Right atrium auricular region (tissue), 2 donors: ENCODE results near the gene GRIP1. TPM values are rescaled to one million over a fixed set of nuclear protein-coding genes. Genes with fewer than 3 reads are reported as not detected.

Experiments
- DNase-seq: peaks from one replicate; pipeline ENCODE4 v3.0.0-alpha.2; 2019; ENCODE audit warnings: low spot score
- H3K27ac ChIP-seq, 2 donors: fragments of 200-600 bp; sonication (generic); 1 replicate in 1 of 2; 2 replicates in 1 of 2; pipeline ENCODE4 v1.5.1; 2016 to 2019
- H3K27me3 ChIP-seq, 2 donors: fragments of 200-600 bp; sonication (generic); one replicate each; pipeline versions ENCODE4 v1.5.1 to v1.6.0; 2017 to 2019
- H3K36me3 ChIP-seq: fragments of 200-600 bp; sonication (generic); one replicate; pipeline ENCODE4 v1.5.1; 2016
- H3K4me1 ChIP-seq, 2 donors: fragments of 200-600 bp; sonication (generic); one replicate each; pipeline versions ENCODE4 v1.5.1 to v1.6.0; 2017 to 2019
- H3K4me3 ChIP-seq, 2 donors: fragments of 200-600 bp; sonication (generic); 1 replicate in 1 of 2; 2 replicates in 1 of 2; pipeline ENCODE4 v1.5.1; 2017 to 2019; ENCODE audit warnings: mild to moderate bottlenecking in 1 of 2, moderate library complexity in 1 of 2
- H3K9me3 ChIP-seq, 2 donors: fragments of 200-600 bp; sonication (generic); one replicate each; pipeline ENCODE4 v1.5.1; 2019
- total RNA-seq, 2 donors: library from RNA; depleted of rRNA; stranded (reverse); fragments of >200 nt; gene quantifications; one replicate each; pipeline ENCODE4 v1.1.0, GENCODE V29; 2016
- TF ChIP-seq, protein P1 (sequence below), 2 donors: fragments of 200-600 bp; sonication (generic); IDR thresholded peaks; one replicate each; pipeline ENCODE4 v1.5.1; 2019; ENCODE audit warnings: antibody characterized with exemption in 2 of 2

The GRIP1 gene
- total RNA-seq, 2 donors from 2014 or later = 5.3 to 12.6 TPM

DNA sequence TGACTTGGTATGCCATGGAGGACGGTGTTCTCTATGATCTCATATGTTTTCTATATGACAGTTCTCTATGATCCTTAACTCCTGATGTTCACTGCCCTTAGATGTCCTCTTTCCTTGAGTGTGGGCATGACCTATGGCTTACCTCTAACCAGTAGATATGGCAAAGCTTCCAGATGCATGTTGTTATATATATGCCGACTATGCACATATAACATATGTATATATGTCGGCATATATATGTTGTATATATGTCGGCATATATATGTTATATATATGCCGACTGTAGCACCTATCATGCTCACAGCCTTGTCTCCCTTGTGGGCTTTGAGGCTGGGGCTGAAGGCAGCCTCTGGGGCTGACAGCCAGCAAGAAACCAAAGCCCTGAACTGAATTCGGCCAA lies 106.0 kb downstream of the GRIP1 start:
- Histone ChIP-seq H3K36me3 (no peaks in the 10 kb centered on the region), H3K27ac (no peak overlapping the region), H3K4me3 (no peak overlapping the region), H3K4me1 (no peaks in the 10 kb centered on the region), H3K9me3 (no peaks in the 10 kb centered on the region), H3K27me3 (no peaks in the 10 kb centered on the region)
- TF ChIP-seq, protein P1, sequence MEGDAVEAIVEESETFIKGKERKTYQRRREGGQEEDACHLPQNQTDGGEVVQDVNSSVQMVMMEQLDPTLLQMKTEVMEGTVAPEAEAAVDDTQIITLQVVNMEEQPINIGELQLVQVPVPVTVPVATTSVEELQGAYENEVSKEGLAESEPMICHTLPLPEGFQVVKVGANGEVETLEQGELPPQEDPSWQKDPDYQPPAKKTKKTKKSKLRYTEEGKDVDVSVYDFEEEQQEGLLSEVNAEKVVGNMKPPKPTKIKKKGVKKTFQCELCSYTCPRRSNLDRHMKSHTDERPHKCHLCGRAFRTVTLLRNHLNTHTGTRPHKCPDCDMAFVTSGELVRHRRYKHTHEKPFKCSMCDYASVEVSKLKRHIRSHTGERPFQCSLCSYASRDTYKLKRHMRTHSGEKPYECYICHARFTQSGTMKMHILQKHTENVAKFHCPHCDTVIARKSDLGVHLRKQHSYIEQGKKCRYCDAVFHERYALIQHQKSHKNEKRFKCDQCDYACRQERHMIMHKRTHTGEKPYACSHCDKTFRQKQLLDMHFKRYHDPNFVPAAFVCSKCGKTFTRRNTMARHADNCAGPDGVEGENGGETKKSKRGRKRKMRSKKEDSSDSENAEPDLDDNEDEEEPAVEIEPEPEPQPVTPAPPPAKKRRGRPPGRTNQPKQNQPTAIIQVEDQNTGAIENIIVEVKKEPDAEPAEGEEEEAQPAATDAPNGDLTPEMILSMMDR (IDR thresholded peaks at IDR 0.05) = no peak
- no peak for DNase-seq

DNA sequence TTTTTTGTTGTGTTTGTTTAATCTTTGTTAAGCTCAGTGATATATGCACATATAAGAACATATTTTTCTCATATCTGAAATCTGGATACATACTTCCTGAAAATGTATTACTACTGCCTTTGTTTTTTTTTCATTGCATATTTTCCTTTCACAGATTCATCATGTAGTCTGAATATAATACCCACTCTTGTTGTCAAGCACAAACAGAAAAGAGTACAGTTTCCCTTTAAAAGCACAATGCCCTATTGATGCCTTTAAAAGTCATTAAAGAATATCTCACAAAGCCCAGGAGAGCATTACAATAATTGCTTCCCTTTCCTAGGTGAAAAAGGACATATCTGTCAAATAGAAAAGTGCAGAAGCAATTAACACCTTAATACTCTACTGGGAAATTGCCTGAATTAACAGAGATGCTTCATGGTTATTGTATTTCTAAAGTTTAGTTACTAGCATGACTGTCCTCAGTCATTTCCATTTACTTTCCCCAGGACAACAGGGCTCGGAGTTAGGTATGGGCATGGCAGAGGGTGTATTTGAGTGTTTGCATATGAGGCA lies 107.4 kb downstream of the GRIP1 start:
- Histone ChIP-seq H3K4me1 (no peaks in the 10 kb centered on the region), H3K4me3 (no peak overlapping the region), H3K27ac (no peak overlapping the region), H3K36me3 (no peaks in the 10 kb centered on the region), H3K9me3 (no peaks in the 10 kb centered on the region), H3K27me3 (no peaks in the 10 kb centered on the region)
- no peak for DNase-seq
- TF ChIP-seq, protein P1 (IDR thresholded peaks at IDR 0.05) = no peak

DNA sequence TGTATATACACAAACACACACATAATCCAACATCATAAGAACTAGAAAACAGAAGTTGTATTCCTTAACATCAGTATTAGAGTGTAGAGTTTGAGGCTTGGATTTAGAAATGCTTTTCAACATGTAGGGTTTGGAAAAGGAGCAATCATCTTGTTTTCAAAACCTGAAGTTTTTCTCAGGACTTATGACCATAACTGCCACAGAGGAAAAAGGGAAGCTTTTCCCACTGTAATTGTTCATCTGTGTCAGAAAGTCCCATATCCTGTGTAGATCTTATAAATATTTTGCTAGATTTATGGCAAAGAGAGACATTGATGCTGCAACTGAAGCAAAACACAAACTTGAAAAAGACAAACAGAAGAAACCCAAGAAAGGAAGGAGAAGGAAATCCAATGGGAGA lies 115.7 kb downstream of the GRIP1 start:
- no peaks in the 10 kb centered on the region for H3K27me3 ChIP-seq
- H3K9me3 ChIP-seq = peaks cover 6 to 33% of the 10 kb centered on the region in 2 donors
- no peak for DNase-seq
- no peak overlapping the region for H3K27ac ChIP-seq
- no peaks in the 10 kb centered on the region for H3K4me1 ChIP-seq
- H3K36me3 ChIP-seq = no peaks in the 10 kb centered on the region
- TF ChIP-seq, protein P1 (IDR thresholded peaks at IDR 0.05) = no peak
- no peak overlapping the region for H3K4me3 ChIP-seq

DNA sequence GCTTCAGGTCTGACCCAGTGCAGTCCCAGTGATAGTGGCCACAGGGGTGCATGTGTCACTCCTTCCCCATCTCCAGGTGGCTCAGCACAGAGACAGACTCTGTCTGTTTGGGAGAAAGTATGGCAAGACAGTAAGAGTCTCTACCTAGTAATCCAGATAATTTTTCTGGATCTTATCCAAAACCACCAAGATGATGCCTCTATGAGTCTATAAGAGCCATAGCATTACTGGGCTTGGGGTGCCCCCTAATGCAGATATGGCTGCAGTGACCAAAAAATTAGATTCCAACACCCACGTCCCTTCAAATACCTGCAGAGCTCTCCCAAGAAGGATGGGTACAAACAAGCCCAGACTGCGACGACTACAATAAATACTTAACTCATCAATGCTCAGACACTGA lies 123.8 kb downstream of the GRIP1 start:
- Histone ChIP-seq H3K27me3 (no peaks in the 10 kb centered on the region), H3K36me3 (no peaks in the 10 kb centered on the region), H3K9me3 (no peaks in the 10 kb centered on the region), H3K4me1 (no peaks in the 10 kb centered on the region), H3K4me3 (no peak overlapping the region), H3K27ac (no peak overlapping the region)
- no peak for DNase-seq
- TF ChIP-seq, protein P1 (IDR thresholded peaks at IDR 0.05) = no peak

DNA sequence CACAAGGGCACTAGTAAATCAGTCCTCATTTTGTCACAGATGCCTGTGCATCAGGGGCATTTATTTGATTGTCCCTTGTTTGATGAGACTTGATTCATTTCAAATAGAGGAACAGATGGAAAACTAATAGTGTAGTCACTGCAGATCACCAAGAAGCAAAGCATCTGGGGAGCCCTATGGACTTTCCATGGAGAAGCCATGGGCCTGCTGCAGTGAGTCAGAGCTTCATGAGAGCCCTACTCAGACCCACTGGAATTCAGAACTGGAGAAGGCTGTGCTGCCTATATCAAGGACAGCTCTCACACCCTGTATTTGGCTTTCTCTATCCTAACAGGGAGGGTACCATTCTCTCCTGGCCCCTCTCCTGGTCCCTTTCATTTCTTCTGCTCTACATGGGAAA lies 126.2 kb downstream of the GRIP1 start:
- no peaks in the 10 kb centered on the region for H3K27me3 ChIP-seq
- no peaks in the 10 kb centered on the region for H3K4me1 ChIP-seq
- no peak overlapping the region for H3K27ac ChIP-seq
- DNase-seq = no peak
- no peaks in the 10 kb centered on the region for H3K36me3 ChIP-seq
- no peak overlapping the region for H3K4me3 ChIP-seq
- H3K9me3 ChIP-seq = no peaks in the 10 kb centered on the region
- TF ChIP-seq, protein P1 (IDR thresholded peaks at IDR 0.05) = no peak

DNA sequence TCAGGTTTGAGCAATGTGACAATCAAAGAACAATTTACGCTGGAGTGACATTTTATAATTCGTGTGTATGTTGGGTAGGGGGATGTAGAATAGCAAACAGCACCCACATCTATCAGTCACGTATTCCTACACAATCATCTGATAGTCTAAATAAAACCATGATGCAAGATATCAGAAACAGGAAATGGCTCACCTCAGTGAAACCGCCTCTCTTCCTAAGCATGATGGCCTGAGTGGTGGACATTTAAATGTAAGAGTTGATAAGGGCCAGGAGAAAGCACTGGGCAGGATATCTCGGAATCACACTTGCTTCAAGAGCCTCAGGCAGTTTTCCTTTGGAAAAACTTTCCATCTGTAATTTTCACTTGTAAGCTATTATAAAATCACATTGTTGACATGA lies 128.2 kb downstream of the GRIP1 start:
- no peaks in the 10 kb centered on the region for H3K27me3 ChIP-seq
- TF ChIP-seq, protein P1 (IDR thresholded peaks at IDR 0.05) = no peak
- DNase-seq = no peak
- H3K9me3 ChIP-seq = no peaks in the 10 kb centered on the region
- no peaks in the 10 kb centered on the region for H3K36me3 ChIP-seq
- H3K4me1 ChIP-seq = no peaks in the 10 kb centered on the region
- H3K4me3 ChIP-seq = no peak overlapping the region
- no peak overlapping the region for H3K27ac ChIP-seq
